Measurements from ENCODE around the gene ATAD2B.
"Not testable (repeated sequence)": the region's sequence is repeated elsewhere in the genome, so short reads cannot be mapped to it uniquely, and the experiment has no call there.

Gene ATAD2B

DNA sequence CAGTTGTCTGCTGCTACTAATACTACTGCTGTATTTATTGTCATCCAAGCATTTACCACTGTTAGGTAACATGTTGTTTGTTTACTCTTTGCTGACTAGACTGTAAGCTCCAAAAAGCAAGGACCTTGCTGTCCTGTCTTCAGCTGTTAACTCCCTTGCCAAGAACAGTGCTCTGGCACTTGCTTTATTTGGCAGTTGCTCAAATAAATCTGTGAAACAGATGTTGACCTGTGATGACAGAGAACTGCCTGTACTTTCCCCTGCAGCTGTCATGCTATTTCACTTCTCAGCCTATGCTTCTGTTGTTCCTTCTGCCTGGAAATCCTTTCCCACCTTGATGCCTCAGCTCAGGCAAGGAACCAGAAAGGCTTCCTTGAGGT is 181.2 kb downstream of the ATAD2B start:
- no peak overlapping the region for H3K27ac ChIP-seq (ENCODE audit: low read depth, low read length)
- peaks cover 7% of the 10 kb centered on the region for H3K4me1 ChIP-seq (ENCODE audit: control insufficient read depth, insufficient read depth, low read length)
- H3K9me3 ChIP-seq (ENCODE audit: control insufficient read depth, insufficient read depth, low read depth, low read length): no peaks in the 10 kb centered on the region
- no peaks in the 10 kb centered on the region for H3K36me3 ChIP-seq (ENCODE audit: control insufficient read depth, insufficient read depth, low read length)
- H3K9ac ChIP-seq (ENCODE audit: low read length): no peak overlapping the region
- no peak overlapping the region for H3K4me3 ChIP-seq (ENCODE audit: low read depth, low read length)
- no peaks in the 10 kb centered on the region for H3K27me3 ChIP-seq (ENCODE audit: control insufficient read depth, insufficient read depth, low read length)

DNA sequence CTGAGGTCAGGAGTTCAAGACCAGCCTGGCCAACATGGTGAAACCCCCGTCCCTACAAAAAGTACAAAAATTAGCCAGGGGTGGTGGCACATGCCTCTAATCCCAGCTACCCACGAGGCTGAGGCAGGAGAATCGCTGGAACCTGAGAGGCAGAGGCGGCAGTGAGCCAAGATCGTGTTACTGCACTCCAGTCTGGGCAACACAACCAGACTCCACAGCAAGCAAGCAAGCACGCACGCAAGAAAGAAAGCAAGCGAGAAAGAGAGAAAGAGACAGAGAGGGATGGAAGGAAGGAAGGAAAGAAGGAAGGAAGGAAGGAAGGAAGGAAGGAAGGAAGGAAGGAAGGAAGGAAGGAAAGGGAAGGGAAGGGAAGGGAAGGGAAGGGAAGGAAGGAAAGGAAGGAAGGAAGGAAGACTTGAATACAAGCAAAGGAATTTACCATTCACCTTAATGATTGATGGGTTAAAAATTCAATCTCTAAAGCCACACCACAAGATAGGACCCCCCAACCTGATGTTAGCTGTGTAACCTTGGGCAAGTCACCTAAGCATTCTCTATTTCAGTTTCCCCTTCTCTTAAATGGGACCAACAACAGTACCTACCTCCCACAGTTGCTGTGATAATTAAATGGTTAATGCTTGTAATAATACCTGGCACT is 181.7 kb downstream of the ATAD2B start:
- Histone ChIP-seq H3K4me3 (ENCODE audit: low read depth, low read length) (no peak overlapping the region), H3K4me1 (ENCODE audit: control insufficient read depth, insufficient read depth, low read length) (peaks cover 2% of the 10 kb centered on the region), H3K9me3 (ENCODE audit: control insufficient read depth, insufficient read depth, low read depth, low read length) (no peaks in the 10 kb centered on the region), H3K27ac (ENCODE audit: low read depth, low read length) (no peak overlapping the region), H3K9ac (ENCODE audit: low read length) (no peak overlapping the region), H3K27me3 (ENCODE audit: control insufficient read depth, insufficient read depth, low read length) (no peaks in the 10 kb centered on the region), H3K36me3 (ENCODE audit: control insufficient read depth, insufficient read depth, low read length) (no peaks in the 10 kb centered on the region)

DNA sequence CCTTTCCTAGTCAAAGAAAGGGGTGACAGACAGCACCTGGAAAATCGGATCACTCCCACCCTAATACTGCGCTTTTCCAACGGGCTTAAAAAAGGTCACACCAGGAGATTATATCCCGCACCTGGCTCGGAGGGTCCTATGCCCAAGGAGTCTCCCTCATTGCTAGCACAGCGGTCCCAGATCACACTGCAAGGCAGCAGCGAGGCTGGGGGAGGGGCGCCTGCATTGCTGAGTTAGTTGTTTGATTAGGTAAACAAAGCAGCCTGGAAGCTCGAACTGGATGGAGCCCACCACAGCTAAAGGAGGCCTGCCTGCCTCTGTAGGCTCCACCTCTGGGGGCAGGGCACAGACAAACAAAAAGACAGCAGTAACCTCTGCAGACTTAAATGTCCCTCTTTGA is 190.1 kb downstream of the ATAD2B start:
- H3K9ac ChIP-seq (ENCODE audit: low read length); H3K27ac ChIP-seq (ENCODE audit: low read depth, low read length); H3K4me3 ChIP-seq (ENCODE audit: low read depth, low read length); H3K36me3 ChIP-seq (ENCODE audit: control insufficient read depth, insufficient read depth, low read length); H3K27me3 ChIP-seq (ENCODE audit: control insufficient read depth, insufficient read depth, low read length); H3K4me1 ChIP-seq (ENCODE audit: control insufficient read depth, insufficient read depth, low read length): not testable (repeated sequence)
- H3K9me3 ChIP-seq (ENCODE audit: control insufficient read depth, insufficient read depth, low read depth, low read length): peaks cover 18% of the 10 kb centered on the region; the same call in 1 of the 2 replicates

DNA sequence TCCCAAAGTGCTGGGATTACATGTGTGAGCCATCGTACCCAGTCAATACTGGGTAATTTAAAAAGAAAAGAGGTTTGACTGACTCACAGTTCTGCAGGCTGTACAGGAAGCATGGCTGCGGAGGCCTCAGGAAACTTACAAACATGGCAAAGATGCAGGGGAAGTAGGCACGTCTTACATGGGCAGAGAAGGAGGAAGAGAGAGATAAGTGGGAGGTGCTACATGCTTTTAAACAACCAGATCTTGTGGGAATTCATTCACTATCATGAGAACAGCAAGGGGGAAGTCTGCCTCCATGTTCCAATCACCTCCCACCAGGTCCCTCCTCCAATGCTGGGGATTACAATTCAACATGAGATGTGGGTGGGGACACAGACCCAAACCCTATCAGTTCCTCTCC is 192.5 kb downstream of the ATAD2B start:
- H3K9me3 ChIP-seq (ENCODE audit: control insufficient read depth, insufficient read depth, low read depth, low read length): peaks cover 18% of the 10 kb centered on the region; the same call in 1 of the 2 replicates
- no peaks in the 10 kb centered on the region for H3K4me1 ChIP-seq (ENCODE audit: control insufficient read depth, insufficient read depth, low read length)
- H3K27me3 ChIP-seq (ENCODE audit: control insufficient read depth, insufficient read depth, low read length): no peaks in the 10 kb centered on the region
- no peak overlapping the region for H3K4me3 ChIP-seq (ENCODE audit: low read depth, low read length)
- no peak overlapping the region for H3K9ac ChIP-seq (ENCODE audit: low read length)
- H3K27ac ChIP-seq (ENCODE audit: low read depth, low read length): no peak overlapping the region
- peaks cover 3% of the 10 kb centered on the region; the same call in 1 of the 2 replicates for H3K36me3 ChIP-seq (ENCODE audit: control insufficient read depth, insufficient read depth, low read length)

DNA sequence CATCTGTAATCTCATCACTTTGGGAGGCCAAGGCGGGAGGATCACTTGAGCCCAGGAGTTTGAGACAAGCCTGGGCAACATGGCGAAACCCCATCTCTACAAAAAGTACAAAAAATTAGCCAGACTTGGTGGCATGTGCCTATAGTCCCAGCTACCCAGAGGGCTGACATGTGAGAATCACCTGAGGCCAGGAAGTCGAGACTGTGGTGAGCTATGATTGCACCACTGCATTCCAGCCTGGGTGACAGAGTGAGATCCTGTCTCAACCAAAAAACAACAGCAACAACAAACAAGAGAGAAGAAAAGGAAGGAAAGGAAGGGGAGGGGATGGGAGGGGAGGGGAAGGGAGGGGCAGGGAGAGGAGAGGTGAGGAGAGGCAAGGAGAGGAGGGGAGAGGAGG is 203.9 kb downstream of the ATAD2B start:
- H3K4me3 ChIP-seq (ENCODE audit: low read depth, low read length): not testable (repeated sequence)

DNA sequence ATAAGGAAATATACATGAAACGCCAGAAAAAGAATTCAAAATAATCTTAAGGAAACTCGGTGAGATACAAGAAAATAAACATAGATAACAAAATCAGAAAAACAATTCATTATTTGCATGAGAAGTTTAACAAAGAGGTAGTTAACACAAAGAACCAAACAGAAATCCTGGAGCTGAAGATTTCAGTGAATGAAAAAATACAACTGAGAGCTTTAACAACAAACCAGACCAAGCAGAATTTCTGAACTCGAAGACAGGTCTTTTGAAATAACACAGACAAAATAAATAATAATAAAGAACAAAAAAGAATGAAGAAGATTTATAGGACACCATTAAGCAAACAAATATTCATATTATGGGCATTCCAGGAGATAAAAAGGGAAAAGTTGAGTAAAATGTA is 204.7 kb downstream of the ATAD2B start:
- Histone ChIP-seq H3K9ac (ENCODE audit: low read length) (no peak overlapping the region), H3K4me1 (ENCODE audit: control insufficient read depth, insufficient read depth, low read length) (no peaks in the 10 kb centered on the region; the same call in 1 of the 2 replicates), H3K36me3 (ENCODE audit: control insufficient read depth, insufficient read depth, low read length) (no peaks in the 10 kb centered on the region), H3K4me3 (ENCODE audit: low read depth, low read length) (no peak overlapping the region), H3K27ac (ENCODE audit: low read depth, low read length) (no peak overlapping the region), H3K9me3 (ENCODE audit: control insufficient read depth, insufficient read depth, low read depth, low read length) (peaks cover 6% of the 10 kb centered on the region), H3K27me3 (ENCODE audit: control insufficient read depth, insufficient read depth, low read length) (no peaks in the 10 kb centered on the region)

More for the DNA sequence above, 203.9 kb downstream of the ATAD2B start:
- not testable (repeated sequence) for H3K36me3 ChIP-seq (ENCODE audit: control insufficient read depth, insufficient read depth, low read length); H3K9me3 ChIP-seq (ENCODE audit: control insufficient read depth, insufficient read depth, low read depth, low read length); H3K27ac ChIP-seq (ENCODE audit: low read depth, low read length); H3K27me3 ChIP-seq (ENCODE audit: control insufficient read depth, insufficient read depth, low read length); H3K9ac ChIP-seq (ENCODE audit: low read length); H3K4me1 ChIP-seq (ENCODE audit: control insufficient read depth, insufficient read depth, low read length)

DNA sequence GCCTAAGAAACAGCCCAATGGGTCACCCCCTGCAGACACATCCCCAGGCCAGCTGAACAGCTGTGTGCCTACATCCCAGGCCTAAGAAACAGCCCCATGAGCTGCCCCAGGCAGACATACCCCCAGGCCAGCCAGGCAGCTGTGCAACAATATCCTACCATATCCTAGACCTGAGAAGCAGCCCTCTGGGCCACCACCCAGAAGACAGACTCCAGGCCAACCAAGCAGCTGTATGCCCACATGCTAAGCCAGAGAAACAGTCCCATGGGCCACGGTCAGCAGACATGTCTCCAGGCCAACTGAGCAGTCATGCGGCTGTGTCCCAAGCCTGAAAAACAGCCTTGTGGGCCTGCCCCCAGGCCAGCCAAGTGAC is 205.5 kb downstream of the ATAD2B start:
- H3K36me3 ChIP-seq (ENCODE audit: control insufficient read depth, insufficient read depth, low read length): no peaks in the 10 kb centered on the region
- H3K27me3 ChIP-seq (ENCODE audit: control insufficient read depth, insufficient read depth, low read length): no peaks in the 10 kb centered on the region
- no peak overlapping the region for H3K4me3 ChIP-seq (ENCODE audit: low read depth, low read length)
- peaks cover 6% of the 10 kb centered on the region for H3K9me3 ChIP-seq (ENCODE audit: control insufficient read depth, insufficient read depth, low read depth, low read length)
- no peak overlapping the region for H3K9ac ChIP-seq (ENCODE audit: low read length)
- no peak overlapping the region for H3K27ac ChIP-seq (ENCODE audit: low read depth, low read length)
- H3K4me1 ChIP-seq (ENCODE audit: control insufficient read depth, insufficient read depth, low read length): no peaks in the 10 kb centered on the region; the same call in 1 of the 2 replicates

DNA sequence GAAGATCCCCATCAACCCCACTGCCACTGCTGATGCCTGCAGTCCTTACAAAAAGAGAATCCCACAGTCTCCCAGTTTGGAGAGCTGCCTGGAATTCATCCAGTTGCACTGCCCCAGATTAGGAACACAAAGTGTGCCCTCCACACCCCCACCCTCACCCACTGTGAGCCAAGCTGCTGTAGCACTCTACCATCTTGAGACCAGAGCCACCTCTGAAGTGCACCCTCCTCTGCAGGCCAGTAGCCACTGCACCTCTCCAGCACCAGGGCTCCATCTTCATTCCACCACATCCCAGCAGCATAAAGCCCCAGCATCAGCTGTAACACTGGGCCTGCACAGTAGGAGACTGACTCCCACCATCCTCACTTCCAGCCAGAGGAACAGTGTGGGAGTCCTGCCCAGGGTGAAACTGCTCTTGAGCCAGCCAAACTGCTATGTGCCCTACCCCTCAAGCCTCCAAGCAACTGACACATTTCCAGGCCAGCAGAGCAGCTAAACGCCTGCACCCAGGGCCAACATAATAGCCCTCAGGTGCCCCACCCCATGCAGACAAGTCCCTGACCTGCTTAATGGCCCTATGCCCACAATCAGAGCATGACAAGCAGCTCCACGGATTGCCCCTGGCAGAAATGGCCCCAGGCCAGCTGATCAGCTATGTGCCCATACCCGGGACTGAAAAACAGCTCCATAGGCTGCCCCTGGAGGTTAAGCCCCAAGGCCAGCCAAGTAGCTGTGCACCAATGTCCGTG is 206.0 kb downstream of the ATAD2B start:
- Histone ChIP-seq H3K9me3 (ENCODE audit: control insufficient read depth, insufficient read depth, low read depth, low read length) (peaks cover 6% of the 10 kb centered on the region), H3K36me3 (ENCODE audit: control insufficient read depth, insufficient read depth, low read length) (no peaks in the 10 kb centered on the region), H3K4me1 (ENCODE audit: control insufficient read depth, insufficient read depth, low read length) (no peaks in the 10 kb centered on the region; the same call in 1 of the 2 replicates), H3K27me3 (ENCODE audit: control insufficient read depth, insufficient read depth, low read length) (no peaks in the 10 kb centered on the region), H3K9ac (ENCODE audit: low read length) (no peak overlapping the region), H3K4me3 (ENCODE audit: low read depth, low read length) (no peak overlapping the region), H3K27ac (ENCODE audit: low read depth, low read length) (no peak overlapping the region)

DNA sequence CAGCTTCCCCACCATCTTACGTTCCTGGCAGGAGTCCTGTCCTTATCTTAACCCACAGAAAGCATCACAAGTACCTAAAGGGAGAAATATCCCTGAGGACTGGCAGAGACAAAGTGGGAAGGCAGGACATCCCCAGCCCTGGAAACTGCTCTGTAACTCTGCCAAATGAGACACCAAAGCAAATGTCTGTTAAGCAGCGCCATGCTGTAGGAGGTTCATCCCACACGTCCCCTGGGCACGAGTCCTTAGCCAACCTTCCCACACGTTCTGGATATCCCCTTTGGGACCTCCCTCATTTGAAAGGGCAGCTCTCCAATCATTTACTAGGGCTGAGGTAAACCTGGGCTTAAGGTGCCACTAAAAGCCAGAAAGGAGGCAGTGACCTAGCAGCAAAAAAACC is 207.2 kb downstream of the ATAD2B start:
- Histone ChIP-seq H3K36me3 (ENCODE audit: control insufficient read depth, insufficient read depth, low read length) (no peaks in the 10 kb centered on the region), H3K27ac (ENCODE audit: low read depth, low read length) (no peak overlapping the region), H3K27me3 (ENCODE audit: control insufficient read depth, insufficient read depth, low read length) (no peaks in the 10 kb centered on the region), H3K4me3 (ENCODE audit: low read depth, low read length) (no peak overlapping the region), H3K9ac (ENCODE audit: low read length) (no peak overlapping the region), H3K9me3 (ENCODE audit: control insufficient read depth, insufficient read depth, low read depth, low read length) (peaks cover 6% of the 10 kb centered on the region), H3K4me1 (ENCODE audit: control insufficient read depth, insufficient read depth, low read length) (no peaks in the 10 kb centered on the region; the same call in 1 of the 2 replicates)

DNA sequence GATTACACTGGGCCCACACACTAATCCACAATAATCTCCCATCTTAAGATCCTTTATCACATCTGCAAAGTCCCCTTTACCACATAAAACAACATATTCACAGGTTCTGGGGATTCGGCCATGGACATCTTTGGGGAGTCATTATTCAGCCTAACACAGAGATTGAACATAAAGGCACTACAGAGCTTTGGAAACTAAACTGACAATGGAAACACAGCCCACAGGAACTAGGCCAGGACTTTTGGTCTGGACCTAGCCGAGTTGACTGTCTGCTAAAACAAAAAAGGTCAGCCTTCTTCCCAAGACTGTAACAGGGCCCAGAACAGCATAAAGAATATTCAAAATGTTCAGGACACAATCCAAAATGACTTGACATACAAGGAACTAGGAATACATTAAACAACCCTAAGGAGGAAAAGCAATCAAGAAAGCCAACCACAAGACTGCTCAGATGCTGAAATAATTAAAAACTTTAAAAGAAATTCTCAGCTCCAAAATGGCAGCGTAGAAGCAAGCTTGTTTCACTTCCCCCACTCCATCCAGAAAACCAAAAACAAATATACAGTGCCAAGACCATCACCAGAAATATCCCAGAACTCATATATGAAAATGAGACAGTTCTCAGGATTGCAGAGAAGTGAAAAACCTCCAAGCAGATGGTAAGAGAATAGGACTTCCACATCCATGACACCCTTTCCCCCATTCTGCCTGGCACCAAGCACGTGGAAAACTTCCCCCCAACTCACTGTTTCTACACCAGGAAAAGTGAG is 207.8 kb downstream of the ATAD2B start:
- Histone ChIP-seq H3K4me3 (ENCODE audit: low read depth, low read length) (no peak overlapping the region), H3K36me3 (ENCODE audit: control insufficient read depth, insufficient read depth, low read length) (no peaks in the 10 kb centered on the region), H3K9me3 (ENCODE audit: control insufficient read depth, insufficient read depth, low read depth, low read length) (peaks cover 6% of the 10 kb centered on the region), H3K4me1 (ENCODE audit: control insufficient read depth, insufficient read depth, low read length) (no peaks in the 10 kb centered on the region; the same call in 1 of the 2 replicates), H3K27me3 (ENCODE audit: control insufficient read depth, insufficient read depth, low read length) (no peaks in the 10 kb centered on the region), H3K27ac (ENCODE audit: low read depth, low read length) (no peak overlapping the region), H3K9ac (ENCODE audit: low read length) (no peak overlapping the region)

DNA sequence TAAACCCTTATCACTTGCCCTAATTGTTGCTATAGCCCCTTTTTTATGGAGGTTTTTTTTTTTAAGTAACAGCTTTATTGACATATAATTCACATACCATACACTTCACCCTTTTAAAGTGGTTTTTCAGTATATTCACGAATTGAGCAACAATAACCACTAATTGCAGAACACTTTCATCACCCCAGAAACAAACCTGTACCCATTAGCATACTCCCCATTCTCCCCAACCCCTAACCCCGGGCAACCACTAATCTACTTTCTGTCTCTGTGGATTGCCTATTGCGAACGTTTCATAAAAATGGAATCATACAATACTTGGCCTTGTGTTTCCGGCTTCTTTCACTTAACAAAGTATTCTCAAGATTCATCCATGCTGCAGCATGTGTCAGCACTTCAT is 213.6 kb downstream of the ATAD2B start:
- no peaks in the 10 kb centered on the region for H3K9me3 ChIP-seq (ENCODE audit: control insufficient read depth, insufficient read depth, low read depth, low read length)
- peaks cover 13% of the 10 kb centered on the region for H3K4me1 ChIP-seq (ENCODE audit: control insufficient read depth, insufficient read depth, low read length)
- no peaks in the 10 kb centered on the region for H3K36me3 ChIP-seq (ENCODE audit: control insufficient read depth, insufficient read depth, low read length)
- H3K4me3 ChIP-seq (ENCODE audit: low read depth, low read length): no peak overlapping the region
- no peak overlapping the region for H3K9ac ChIP-seq (ENCODE audit: low read length)
- H3K27ac ChIP-seq (ENCODE audit: low read depth, low read length): no peak overlapping the region
- no peaks in the 10 kb centered on the region for H3K27me3 ChIP-seq (ENCODE audit: control insufficient read depth, insufficient read depth, low read length)

Data from HUES6 (cell line).